Heart left ventricle (tissue), 13 donors: ENCODE results near the gene ZNF76.

ENCODE experiments used
- CTCF ChIP-seq, 12 donors: fragments of 200-600 bp; sonication (generic) in 4 of 12; IDR thresholded peaks; one replicate each; pipeline versions ENCODE4 v1.5.0 to v1.8.0; 2018 to 2022; ENCODE audit warnings: antibody characterized with exemption in 12 of 12, mild to moderate bottlenecking in 5 of 12
- POLR2A ChIP-seq, 2 donors: fragments of 450-650 bp; IDR thresholded peaks; one replicate each; pipeline ENCODE4 v1.6.1; 2017; ENCODE audit warnings: antibody characterized with exemption in 2 of 2, mild to moderate bottlenecking in 2 of 2, moderate library complexity in 2 of 2
- donor health status: ischemic (EF 13 %, LVEDD 7.1; RV severe dilation, severe dysfunction).
- donor health status: DM: no; HTN: yes; CAD: no.
- donor health status: DM: no; HTN: no; CAD: no.
- donor health status: ischemic (EF 25% LVEDD 6.9; RV normal size, moderate dysfunction).
- donor health status: ischemic (EF 25% LVEDD 5.7; RV mildly dilated, moderate dysfunction).
- donor health status: ischemic (EF 35%, LVEDD 5.7; RV mildly dilated, moderate dysfunction).
- donor health status: nonischemic (EF 11% LVEDD 7.7; RV severe dilation, severe dysfunction).
- donor health status: DM: yes; HTN: yes; CAD: no.
- donor health status: PGD.
- donor health status: ischemic (EF 29% LVEDD 5.4; RV normal size, mild dysfunction).
- donor health status: nonischemic (EF 23%, LVEDD 6.1; RV moderate dilation, normal function).

- TF ChIP-seq CTCF (IDR thresholded peaks at IDR 0.05) (no peak), POLR2A (IDR thresholded peaks at IDR 0.05) (no peak)
These were observed 50.8 kb downstream of the ZNF76 start for GRCh38 chr6:35310265-35310831.
